OCI-LY7 (cell line): Measurements from ENCODE around the gene GON7. TPM values are rescaled to one million over a fixed set of nuclear protein-coding genes. Genes with fewer than 3 reads are reported as not detected.

Experiments used
- BruUV-seq: library from RNA; stranded (reverse); fragments of 400-500 nt; replicated peaks from 2 replicates; lab custom pipeline; 2021; lab: Mats Ljungman, UMichigan
- CTCF ChIA-PET: fragments of 300-600 bp; sonication (Branson Sonifier 250); formaldehyde crosslinking; loops from one replicate; lab custom pipeline; 2022; ENCODE audit warnings: antibody characterized with exemption; ENCODE audit not compliant: unreplicated experiment; lab: Charles Lee
- POLR2A ChIA-PET: fragments of 300-600 bp; sonication (Branson Sonifier 250); formaldehyde crosslinking; loops from one replicate; lab custom pipeline; 2022; ENCODE audit warnings: antibody characterized with exemption; lab: Charles Lee
- DNase-seq: peaks from one replicate; pipeline ENCODE4 v3.0.0-alpha.2; 2015; ENCODE audit warnings: low spot score
- H2AFZ ChIP-seq: fragments of 200-600 bp; sonication (generic), shearing (Covaris generic); 2 replicates; pipeline ENCODE4 v1.6.1; 2014; ENCODE audit warnings: mild to moderate bottlenecking, antibody characterized with exemption, low read length, moderate library complexity
- H3K27ac ChIP-seq: fragments of 200-600 bp; sonication (generic); 2 replicates; pipeline ENCODE4 v1.5.1; 2014; ENCODE audit warnings: mixed run types, low read depth, mild to moderate bottlenecking, moderate library complexity, low read length, inconsistent platforms; ENCODE audit not compliant: poor library complexity, severe bottlenecking
- H3K36me3 ChIP-seq: fragments of 200-600 bp; sonication (generic); 2 replicates; pipeline ENCODE4 v1.6.1; 2014; ENCODE audit warnings: mild to moderate bottlenecking, antibody characterized with exemption, low read length, moderate library complexity, mixed read lengths; ENCODE audit not compliant: insufficient read depth
- H3K4me1 ChIP-seq: fragments of 200-600 bp; sonication (generic); 2 replicates; pipeline ENCODE4 v1.5.1; 2014; ENCODE audit warnings: mild to moderate bottlenecking, low read length; ENCODE audit not compliant: insufficient read depth, poor library complexity, severe bottlenecking
- H3K4me2 ChIP-seq: fragments of 200-600 bp; sonication (generic); 2 replicates; pipeline ENCODE4 v1.6.1; 2014; ENCODE audit warnings: mild to moderate bottlenecking, low read length
- H3K4me3 ChIP-seq: fragments of 200-600 bp; sonication (generic); 2 replicates; pipeline ENCODE4 v1.5.1; 2014; ENCODE audit warnings: mild to moderate bottlenecking, low read depth, low read length; ENCODE audit not compliant: poor library complexity, severe bottlenecking
- H3K79me2 ChIP-seq: fragments of 200-600 bp; sonication (generic); 2 replicates; pipeline ENCODE4 v1.6.1; 2016; ENCODE audit warnings: low read depth, mild to moderate bottlenecking, low read length, moderate library complexity, mixed read lengths; ENCODE audit not compliant: insufficient read depth
- H3K9me2 ChIP-seq: fragments of 200-600 bp; sonication (generic); 2 replicates; pipeline ENCODE4 v1.6.1; 2016; ENCODE audit warnings: mild to moderate bottlenecking, low read length, mixed read lengths; ENCODE audit not compliant: insufficient read depth
- H3K9me3 ChIP-seq: fragments of 200-600 bp; sonication (generic); 2 replicates; pipeline ENCODE4 v1.6.1; 2014; ENCODE audit warnings: mild to moderate bottlenecking, mixed run types, low read length, mixed read lengths
- H4K20me1 ChIP-seq: fragments of 200-600 bp; sonication (generic); 2 replicates; pipeline ENCODE4 v1.6.1; 2014; ENCODE audit warnings: mild to moderate bottlenecking, antibody characterized with exemption, low read length, moderate library complexity, mixed read lengths; ENCODE audit not compliant: insufficient read depth
- CTCF ChIP-seq: fragments of 200-600 bp; sonication (generic); conservative IDR thresholded peaks from 2 replicates; pipeline ENCODE4 v1.5.1; 2014; ENCODE audit warnings: mild to moderate bottlenecking, antibody characterized with exemption, low read length, moderate library complexity, mixed read lengths
- EZH2phosphoT487 ChIP-seq: fragments of 200-600 bp; sonication (generic); IDR thresholded peaks from 2 replicates; pipeline ENCODE4 v1.6.1; 2018; ENCODE audit warnings: low read depth, borderline replicate concordance, mild to moderate bottlenecking, mixed run types, antibody characterized with exemption, low read length, moderate library complexity, mixed read lengths
- intact Hi-C: fragments of 100-400 bp; cut with micrococcal nuclease; formaldehyde crosslinking; loops from one replicate; pipeline ENCODE4 v1.10.0; 2022; ENCODE audit not compliant: unreplicated experiment
- total RNA-seq, 2 experiments: library from RNA; depleted of rRNA in 1 of 2; stranded (reverse); fragments of >200 nt in 1 of 2; shearing (Covaris generic) in 1 of 2; gene quantifications; 2 replicates each; pipeline ENCODE4 v1.2.3, GENCODE V29; 2014 to 2022

GON7 gene
- total RNA-seq, 2 experiments from 2014 or later = 27.9 to 54.8 TPM

- H4K20me1 ChIP-seq = no peaks in the 10 kb centered on the region
- H3K79me2 ChIP-seq = no peaks in the 10 kb centered on the region
- H3K36me3 ChIP-seq = peaks cover 20% of the 10 kb centered on the region
- DNase-seq = no peak
- no peak for TF ChIP-seq EZH2phosphoT487
- no peak for TF ChIP-seq CTCF
- H3K9me2 ChIP-seq = no peaks in the 10 kb centered on the region
- no peaks in the 10 kb centered on the region for H3K4me1 ChIP-seq
- ChIA-PET CTCF (no interaction called here), POLR2A (interaction anchor here (0.7 kb wide), 1 partner anchor 64 kb away, joined by 3 read pairs; no protein-coding TSS in a partner anchor)
- H3K4me2 ChIP-seq = no peak overlapping the region
- no peak overlapping the region for H2AFZ ChIP-seq
- no peak overlapping the region for H3K27ac ChIP-seq
- intact Hi-C loops = no loop called here
- no peak overlapping the region for H3K4me3 ChIP-seq
- no peaks in the 10 kb centered on the region for H3K9me3 ChIP-seq
- no TSS peak for BruUV-seq
These were observed 25.3 kb upstream of the GON7 start for GRCh38 chr14:93232159-93232558.

- no peak overlapping the region for H2AFZ ChIP-seq
- intact Hi-C loops = no loop called here
- no peak overlapping the region for H3K4me2 ChIP-seq
- H4K20me1 ChIP-seq = no peaks in the 10 kb centered on the region
- ChIA-PET POLR2A (no interaction called here), CTCF (no interaction called here)
- H3K36me3 ChIP-seq = peaks cover 25% of the 10 kb centered on the region
- no TSS peak for BruUV-seq
- H3K9me2 ChIP-seq = no peaks in the 10 kb centered on the region
- no peaks in the 10 kb centered on the region for H3K9me3 ChIP-seq
- H3K79me2 ChIP-seq = no peaks in the 10 kb centered on the region
- DNase-seq = no peak
- H3K27ac ChIP-seq = no peak overlapping the region
- no peaks in the 10 kb centered on the region for H3K4me1 ChIP-seq
- no peak overlapping the region for H3K4me3 ChIP-seq
- TF ChIP-seq CTCF = no peak
- no peak for TF ChIP-seq EZH2phosphoT487
These were observed 24.5 kb upstream of the GON7 start for GRCh38 chr14:93231129-93231979.

- intact Hi-C loops = no loop called here
- CTCF ChIA-PET = no interaction called here
- POLR2A ChIA-PET = no interaction called here
These were observed 23.7 kb upstream of the GON7 start for GRCh38 chr14:93230539-93230938.

More at GRCh38 chr14:93230539-93230938, 23.7 kb upstream of the GON7 start:
- Histone ChIP-seq H3K4me1 (no peaks in the 10 kb centered on the region), H2AFZ (no peak overlapping the region), H3K4me3 (no peak overlapping the region), H3K4me2 (no peak overlapping the region), H3K27ac (no peak overlapping the region), H3K9me2 (no peaks in the 10 kb centered on the region), H4K20me1 (no peaks in the 10 kb centered on the region), H3K9me3 (no peaks in the 10 kb centered on the region), H3K36me3 (peaks cover 32% of the 10 kb centered on the region), H3K79me2 (no peaks in the 10 kb centered on the region)
- BruUV-seq = no TSS peak
- no peak for TF ChIP-seq CTCF
- TF ChIP-seq EZH2phosphoT487 = no peak
- no peak for DNase-seq
